Stomach (tissue), 9 donors: ENCODE measurements around the gene SMIM38. TPM values are rescaled to one million over a fixed set of nuclear protein-coding genes. Genes with fewer than 3 reads are reported as not detected.
A peak's percentile ranks its signal among the peaks of the same experiment; 100 is the strongest.

Source experiments
- DNase-seq, 2 donors: peaks; one replicate each; pipeline versions ENCODE4 v3.0.0 to v3.0.0-alpha.2; 2013 to 2019
- H3K27ac ChIP-seq, 5 donors: fragments of 200-600 bp in 4 of 5; sonication (generic) in 4 of 5; one replicate each; pipeline ENCODE4 v1.5.1; 2013 to 2019; ENCODE audit warnings: mild to moderate bottlenecking in 1 of 5, moderate library complexity in 1 of 5
- H3K27me3 ChIP-seq, 3 donors: fragments of 200-600 bp; sonication (generic); one replicate each; pipeline ENCODE4 v1.5.1; 2017 to 2019; ENCODE audit warnings: mixed run types in 1 of 3
- H3K36me3 ChIP-seq, 4 donors: fragments of 200-600 bp; sonication (generic); 1 replicate in 3 of 4; 2 replicates in 1 of 4; pipeline ENCODE4 v1.5.1; 2016 to 2019
- H3K4me1 ChIP-seq, 4 donors: fragments of 200-600 bp; sonication (generic); one replicate each; pipeline ENCODE4 v1.5.1; 2016 to 2019
- H3K4me3 ChIP-seq, 4 donors: fragments of 200-600 bp; sonication (generic) in 3 of 4; one replicate each; pipeline ENCODE4 v1.5.1; 2016 to 2019; ENCODE audit warnings: mild to moderate bottlenecking in 1 of 4
- H3K9me3 ChIP-seq, 4 donors: fragments of 200-600 bp; sonication (generic); one replicate each; pipeline ENCODE4 v1.5.1; 2016 to 2019
- EP300 ChIP-seq: sonication (generic); formaldehyde crosslinking; IDR thresholded peaks from one replicate; pipeline ENCODE4 v1.6.1; 2017; ENCODE audit warnings: antibody characterized with exemption
- POLR2A ChIP-seq, 4 donors: fragments of 450-650 bp; IDR thresholded peaks; one replicate each; pipeline ENCODE4 v1.6.1; 2016; ENCODE audit warnings: antibody characterized with exemption in 4 of 4, control low read depth in 2 of 4, mild to moderate bottlenecking in 1 of 4, moderate library complexity in 1 of 4
- POLR2AphosphoS5 ChIP-seq, 3 donors: sonication (generic); formaldehyde crosslinking; IDR thresholded peaks; one replicate each; pipeline ENCODE4 v1.6.1; 2016; ENCODE audit warnings: antibody characterized with exemption in 3 of 3
- WGBS, 5 donors: extraction: QIAGEN DNeasy Blood & Tissue Kit in 3 of 5; methylation state at CpG; one replicate each; pipeline versions ENCODE4 v1.1.5 to v1.1.7; 2013 to 2018; 5-methylcytosine and 5-hydroxymethylcytosine counted together
- intact Hi-C: fragments of 100-400 bp; cut with DNase I; formaldehyde crosslinking; loops from one replicate; pipeline ENCODE4 v1.15.1; 2023; ENCODE audit warnings: low total_unique reads
- polyA plus RNA-seq, 3 donors: library from polyadenylated mRNA; stranded (reverse); fragments of 200-250 nt; gene quantifications; one replicate each; pipeline ENCODE4 v1.2.3, GENCODE V29; 2013
- total RNA-seq, 5 donors: library from RNA; depleted of rRNA; stranded (reverse); fragments of >200 nt; gene quantifications; one replicate each; pipeline versions ENCODE4 v1.1.0 to v1.2.3, GENCODE V29; 2014 to 2016
- TF ChIP-seq, protein P1 (sequence below), 7 experiments: fragments of 450-650 bp in 4 of 7; fragments of 200-600 bp in 3 of 7; sonication (generic) in 3 of 7; IDR thresholded peaks; one replicate each; pipeline ENCODE4 v1.5.1; 2016 to 2019; ENCODE audit warnings: antibody characterized with exemption in 7 of 7, control low read depth in 2 of 7, mild to moderate bottlenecking in 1 of 7
- donor health status: healthy with polysubstance abuse.
- donor health status: Bipolar disorder and iron deficiency.
- donor health status: healthy.

The SMIM38 gene
- total and polyA plus RNA-seq, 8 donors, result 1.2 to 31.2 (median 9.3) TPM; not detected in 1

DNA sequence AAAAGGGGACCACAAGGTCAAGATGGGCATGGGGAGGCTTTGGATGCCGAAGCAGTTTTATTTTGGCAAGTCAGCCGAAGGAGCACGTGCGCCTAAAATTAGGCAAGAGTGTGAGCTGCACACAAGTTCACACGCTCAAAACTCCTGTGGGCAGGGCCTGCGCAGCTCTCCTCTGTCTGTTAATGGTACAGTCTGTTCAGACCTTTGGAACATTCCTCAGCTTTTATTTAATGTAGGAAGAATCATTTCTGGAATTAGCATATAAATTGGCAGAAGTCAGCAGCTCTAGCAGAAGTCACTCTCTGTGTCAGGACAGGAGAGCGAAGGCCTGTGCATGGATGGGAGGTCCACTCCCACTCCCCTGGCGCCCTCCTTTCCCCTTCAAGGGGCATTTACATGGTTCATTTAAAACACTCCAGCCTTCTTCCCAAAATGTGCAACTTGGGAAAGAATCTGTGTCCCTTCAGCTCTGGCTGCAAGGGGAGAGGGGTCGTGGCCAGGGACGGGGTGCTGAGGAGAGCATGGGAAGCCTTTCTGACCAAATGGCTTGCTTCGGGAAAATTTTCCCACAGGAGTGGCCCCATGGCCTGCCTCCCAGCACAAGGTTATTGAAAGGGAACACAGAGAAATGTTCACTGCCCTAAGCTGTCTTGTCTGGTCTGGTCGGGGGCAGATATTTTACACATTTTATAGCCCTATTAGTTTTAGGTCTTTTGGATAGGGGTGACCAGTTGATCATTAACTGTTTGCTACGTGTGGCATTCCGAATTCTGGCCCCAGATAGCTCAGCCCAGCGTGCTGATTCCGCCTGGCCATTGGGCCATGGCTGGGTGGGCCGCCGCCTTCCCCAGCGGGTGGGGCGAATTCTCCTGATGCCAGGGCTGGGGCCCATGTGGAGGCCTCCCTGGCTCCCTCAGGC is 43.9 kb upstream of the SMIM38 start:
- Histone ChIP-seq H3K27ac (no peak overlapping the region), H3K4me1 (peaks cover 7 to 33% (median 31%) of the 10 kb centered on the region in 4 donors), H3K27me3 (no peaks in the 10 kb centered on the region), H3K36me3 (peaks cover 0 to 13% (median 0%) of the 10 kb centered on the region in 4 donors), H3K4me3 (no peak overlapping the region), H3K9me3 (no peaks in the 10 kb centered on the region)
- 88 to 93% (median 90%) methylated on average over 20 of the region's 20 CpGs for WGBS, 5 donors
- intact Hi-C loops, result no loop called here
- DNase-seq, result no peak
- TF ChIP-seq EP300, result no peak
- TF ChIP-seq, protein P1, sequence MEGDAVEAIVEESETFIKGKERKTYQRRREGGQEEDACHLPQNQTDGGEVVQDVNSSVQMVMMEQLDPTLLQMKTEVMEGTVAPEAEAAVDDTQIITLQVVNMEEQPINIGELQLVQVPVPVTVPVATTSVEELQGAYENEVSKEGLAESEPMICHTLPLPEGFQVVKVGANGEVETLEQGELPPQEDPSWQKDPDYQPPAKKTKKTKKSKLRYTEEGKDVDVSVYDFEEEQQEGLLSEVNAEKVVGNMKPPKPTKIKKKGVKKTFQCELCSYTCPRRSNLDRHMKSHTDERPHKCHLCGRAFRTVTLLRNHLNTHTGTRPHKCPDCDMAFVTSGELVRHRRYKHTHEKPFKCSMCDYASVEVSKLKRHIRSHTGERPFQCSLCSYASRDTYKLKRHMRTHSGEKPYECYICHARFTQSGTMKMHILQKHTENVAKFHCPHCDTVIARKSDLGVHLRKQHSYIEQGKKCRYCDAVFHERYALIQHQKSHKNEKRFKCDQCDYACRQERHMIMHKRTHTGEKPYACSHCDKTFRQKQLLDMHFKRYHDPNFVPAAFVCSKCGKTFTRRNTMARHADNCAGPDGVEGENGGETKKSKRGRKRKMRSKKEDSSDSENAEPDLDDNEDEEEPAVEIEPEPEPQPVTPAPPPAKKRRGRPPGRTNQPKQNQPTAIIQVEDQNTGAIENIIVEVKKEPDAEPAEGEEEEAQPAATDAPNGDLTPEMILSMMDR (IDR thresholded peaks at IDR 0.05), result no peak
- no peak for TF ChIP-seq POLR2AphosphoS5 (IDR thresholded peaks at IDR 0.05)

DNA sequence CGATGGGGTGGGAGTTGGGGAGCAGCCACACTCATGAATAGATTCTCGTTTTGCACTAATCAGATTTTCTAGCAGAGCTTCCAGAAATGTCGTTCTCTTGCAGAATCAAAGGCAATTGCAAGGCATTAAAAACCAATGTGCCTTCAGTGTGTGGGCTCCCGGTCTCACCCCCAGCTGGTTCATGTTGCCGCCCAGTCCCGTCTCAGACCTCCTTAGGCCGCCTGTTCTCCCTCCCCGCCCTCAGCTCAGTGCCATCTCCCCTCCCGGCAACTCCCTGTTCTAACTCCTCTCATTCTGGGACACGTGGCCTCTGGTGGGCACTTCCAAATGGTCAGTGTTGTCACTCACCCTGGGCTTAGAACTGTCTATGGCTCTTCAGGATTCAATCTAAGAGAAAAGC is 42.5 kb upstream of the SMIM38 start:
- 83 to 91% (median 86%) methylated on average over 10 of the region's 10 CpGs for WGBS, 5 donors
- intact Hi-C loops, result no loop called here
- DNase-seq, result no peak
- TF ChIP-seq, protein P1 (IDR thresholded peaks at IDR 0.05), result no peak
- no peak for TF ChIP-seq POLR2A (IDR thresholded peaks at IDR 0.05)
- TF ChIP-seq POLR2AphosphoS5 (IDR thresholded peaks at IDR 0.05), result no peak
- no peak for TF ChIP-seq EP300
- Histone ChIP-seq H3K4me1 (peaks cover 7 to 28% (median 27%) of the 10 kb centered on the region in 4 donors), H3K4me3 (no peak overlapping the region), H3K27ac (no peak overlapping the region), H3K27me3 (no peaks in the 10 kb centered on the region), H3K9me3 (no peaks in the 10 kb centered on the region), H3K36me3 (peaks cover 0 to 9% (median 0%) of the 10 kb centered on the region in 4 donors)

DNA sequence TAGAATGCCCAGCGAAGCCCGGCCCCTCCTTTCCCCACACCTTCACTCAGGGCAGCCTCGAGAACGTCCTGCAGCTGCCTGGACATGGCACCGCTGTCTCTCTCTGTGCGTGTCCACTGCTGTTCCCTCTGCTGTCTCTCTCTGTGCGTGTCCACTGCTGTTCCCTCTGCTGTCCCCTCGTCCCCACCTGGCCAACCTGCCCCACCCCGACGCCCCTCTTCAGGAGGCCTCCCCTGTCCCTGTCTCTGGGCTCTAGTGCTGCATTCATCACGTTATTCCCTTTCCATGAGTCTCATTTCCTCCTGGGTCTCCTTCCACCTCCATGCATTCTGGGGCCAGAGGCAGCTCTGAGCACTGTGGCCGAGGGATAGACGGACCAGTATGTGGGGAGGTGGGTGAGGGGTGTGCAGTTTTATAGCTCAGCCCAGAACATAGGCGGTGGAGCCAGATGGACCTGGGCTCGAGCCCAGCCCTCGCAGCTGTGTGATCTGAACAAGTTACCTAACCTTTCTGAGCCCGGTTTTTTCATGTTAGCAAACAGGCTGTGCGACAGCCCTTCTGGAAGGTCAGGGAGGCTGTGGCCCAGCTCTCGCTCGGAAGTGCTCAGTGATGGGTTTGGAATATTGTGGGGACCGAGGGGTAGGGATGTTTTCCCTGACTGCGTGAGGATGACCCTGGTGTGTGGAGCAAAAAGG is 41.9 kb upstream of the SMIM38 start:
- Histone ChIP-seq H3K27me3 (no peaks in the 10 kb centered on the region), H3K4me1 (peaks cover 7 to 28% (median 27%) of the 10 kb centered on the region in 4 donors), H3K4me3 (no peak overlapping the region), H3K9me3 (peaks cover 0 to under 1% (median 0%) of the 10 kb centered on the region in 4 donors), H3K36me3 (peaks cover 0 to 4% (median 0%) of the 10 kb centered on the region in 4 donors), H3K27ac (peak overlapping the region in 3 of 5 donors; percentile 82 to 85 (median 85))
- DNase-seq, result no peak
- TF ChIP-seq, protein P1 (IDR thresholded peaks at IDR 0.05), result no peak
- TF ChIP-seq POLR2AphosphoS5 (IDR thresholded peaks at IDR 0.05) (no peak), EP300 (no peak), POLR2A (IDR thresholded peaks at IDR 0.05) (no peak)
- 74 to 84% (median 79%) methylated on average over 19 to 22 of the region's 22 CpGs for WGBS, 5 donors
- intact Hi-C loops, result no loop called here

DNA sequence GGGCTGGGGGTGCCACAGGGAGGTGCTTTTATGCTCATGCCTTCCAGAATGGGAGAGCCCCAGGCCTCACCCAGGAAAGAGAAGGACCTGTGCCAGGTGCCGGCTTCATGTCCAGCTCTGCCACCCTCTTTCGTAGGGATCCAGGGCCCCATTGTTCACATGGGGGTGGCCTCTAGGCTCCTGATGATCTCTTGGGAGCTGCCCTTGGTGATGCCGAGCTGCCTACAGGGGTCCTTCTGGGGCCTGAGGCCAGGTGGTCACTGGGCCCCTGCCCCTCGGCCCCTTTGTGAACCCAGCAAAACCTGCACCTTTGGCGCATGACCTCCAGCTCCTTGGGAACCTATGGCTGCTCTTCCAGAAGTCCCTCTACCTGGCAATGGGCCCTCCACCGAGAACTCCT is 41.4 kb upstream of the SMIM38 start:
- Histone ChIP-seq H3K4me3 (no peak overlapping the region), H3K27ac (peak overlapping the region; percentile 82 to 88 (median 85)), H3K4me1 (peaks cover 7 to 28% (median 27%) of the 10 kb centered on the region in 4 donors), H3K9me3 (peaks cover 0 to 6% (median 4%) of the 10 kb centered on the region in 4 donors), H3K27me3 (no peaks in the 10 kb centered on the region), H3K36me3 (no peaks in the 10 kb centered on the region)
- TF ChIP-seq POLR2A (IDR thresholded peaks at IDR 0.05), result no peak
- no peak for TF ChIP-seq EP300
- TF ChIP-seq POLR2AphosphoS5 (IDR thresholded peaks at IDR 0.05), result no peak
- TF ChIP-seq, protein P1 (IDR thresholded peaks at IDR 0.05), result no peak
- intact Hi-C loops, result no loop called here
- 54 to 81% (median 65%) methylated on average over 5 to 6 of the region's 6 CpGs for WGBS, 5 donors
- DNase-seq, result no peak
